Measurements from ENCODE around the gene DAND5. TPM values are rescaled to one million over a fixed set of nuclear protein-coding genes. Genes with fewer than 3 reads are reported as not detected.
A peak's percentile ranks its signal among the peaks of the same experiment; 100 is the strongest.

The DAND5 gene
- total and polyA plus RNA-seq, 2 of the 13 experiments (the other 11 are each of a cell fraction or from before 2014, with no cell fraction given): 0.04 TPM; not detected in 1

- peak; percentile 84 for TF ChIP-seq ZGPAT (CRISPR knock-in tag; IDR thresholded peaks at IDR 0.05)
- no peak for TF ChIP-seq ZFP37 (CRISPR knock-in tag; IDR thresholded peaks at IDR 0.05; ENCODE audit: borderline replicate concordance)
- no peak for TF ChIP-seq MEIS2 (CRISPR knock-in tag; IDR thresholded peaks at IDR 0.05)
- TF ChIP-seq TMF1 (CRISPR knock-in tag; IDR thresholded peaks at IDR 0.05; ENCODE audit: low read depth): no peak
- TF ChIP-seq ZNF333 (CRISPR knock-in tag; IDR thresholded peaks at IDR 0.05; ENCODE audit: borderline replicate concordance): no peak
- TF ChIP-seq ZNF790 (CRISPR knock-in tag; IDR thresholded peaks at IDR 0.05; ENCODE audit: borderline replicate concordance): no peak
- no peak for TF ChIP-seq JUNB (CRISPR knock-in tag; IDR thresholded peaks at IDR 0.05; ENCODE audit: borderline replicate concordance)
- TF ChIP-seq MED8 (CRISPR knock-in tag; IDR thresholded peaks at IDR 0.05; ENCODE audit: insufficient replicate concordance): no peak
- TF ChIP-seq HNRNPH1 (optimal IDR thresholded peaks at IDR 0.05; ENCODE audit: low read depth, low read length): no peak
- no peak for TF ChIP-seq XBP1 (CRISPR knock-in tag; IDR thresholded peaks at IDR 0.05)
- TF ChIP-seq SNAPC2 (CRISPR knock-in tag; IDR thresholded peaks at IDR 0.05): no peak; the same call in 1 of the 2 replicates
- no peak for TF ChIP-seq RELA (CRISPR knock-in tag; IDR thresholded peaks at IDR 0.05)
- TF ChIP-seq ZNF792 (CRISPR knock-in tag; IDR thresholded peaks at IDR 0.05): 0 out of 2 replicates have a peak, but pooled peaks have one; percentile 53
- no peak for TF ChIP-seq ELK4 (CRISPR knock-in tag; IDR thresholded peaks at IDR 0.05; ENCODE audit: borderline replicate concordance)
- no peak for TF ChIP-seq HIVEP1 (CRISPR knock-in tag; IDR thresholded peaks at IDR 0.05)
- TF ChIP-seq TOPORS (CRISPR knock-in tag; IDR thresholded peaks at IDR 0.05): no peak
- no peak for TF ChIP-seq ZNF605 (CRISPR knock-in tag; IDR thresholded peaks at IDR 0.05)
- TF ChIP-seq SIX1 (CRISPR knock-in tag; IDR thresholded peaks at IDR 0.05; ENCODE audit: borderline replicate concordance): no peak
- TF ChIP-seq HDAC1 (CRISPR knock-in tag; IDR thresholded peaks at IDR 0.05): peak; percentile 79
- 0 out of 2 replicates have a peak, but pooled peaks have one; percentile 26 for TF ChIP-seq NCOA1 (CRISPR knock-in tag; IDR thresholded peaks at IDR 0.05)
- TF ChIP-seq DDIT3 (CRISPR knock-in tag; IDR thresholded peaks at IDR 0.05): no peak
- peak; percentile 70; the same call in 1 of the 2 replicates for TF ChIP-seq SPEN (CRISPR knock-in tag; IDR thresholded peaks at IDR 0.05; ENCODE audit: low read depth)
- TF ChIP-seq ZSCAN31 (CRISPR knock-in tag; IDR thresholded peaks at IDR 0.05; ENCODE audit: low read depth): no peak
- TF ChIP-seq ZNF263 (CRISPR knock-in tag; IDR thresholded peaks at IDR 0.05): no peak
- TF ChIP-seq ZNF607 (CRISPR knock-in tag; IDR thresholded peaks at IDR 0.05; ENCODE audit: borderline replicate concordance): no peak
- no peak for TF ChIP-seq ZNF33B (CRISPR knock-in tag; IDR thresholded peaks at IDR 0.05)
- peak; percentile 61 for TF ChIP-seq FOXP4 (CRISPR knock-in tag; IDR thresholded peaks at IDR 0.05)
These were observed 43.6 kb downstream of the DAND5 start (continued) for GRCh38 chr19:13012690-13013608.

Measured in HepG2 (cell line).